ENCODE results near the gene NRCAM.

NRCAM gene

DNA sequence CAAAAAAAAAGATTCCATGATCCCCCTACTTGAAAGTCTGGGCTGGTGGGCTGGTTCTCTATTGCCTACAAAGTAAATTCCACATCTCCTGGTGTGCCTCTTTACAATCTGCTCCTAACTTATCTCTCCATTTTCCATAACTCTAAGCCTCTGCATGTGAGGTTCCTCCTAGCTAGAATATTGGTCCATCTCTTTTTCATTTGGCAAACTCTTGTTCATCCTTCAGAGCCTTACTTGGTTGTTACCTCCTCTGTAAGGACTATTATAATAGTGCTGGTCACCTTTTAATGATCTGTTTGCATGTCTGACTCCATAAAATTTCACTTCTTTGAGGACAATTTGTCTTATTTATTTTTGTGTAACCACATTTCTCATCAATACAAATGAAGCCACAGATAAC is 1.6 kb upstream of the NRCAM start:
- DNase-seq = no peak

DNA sequence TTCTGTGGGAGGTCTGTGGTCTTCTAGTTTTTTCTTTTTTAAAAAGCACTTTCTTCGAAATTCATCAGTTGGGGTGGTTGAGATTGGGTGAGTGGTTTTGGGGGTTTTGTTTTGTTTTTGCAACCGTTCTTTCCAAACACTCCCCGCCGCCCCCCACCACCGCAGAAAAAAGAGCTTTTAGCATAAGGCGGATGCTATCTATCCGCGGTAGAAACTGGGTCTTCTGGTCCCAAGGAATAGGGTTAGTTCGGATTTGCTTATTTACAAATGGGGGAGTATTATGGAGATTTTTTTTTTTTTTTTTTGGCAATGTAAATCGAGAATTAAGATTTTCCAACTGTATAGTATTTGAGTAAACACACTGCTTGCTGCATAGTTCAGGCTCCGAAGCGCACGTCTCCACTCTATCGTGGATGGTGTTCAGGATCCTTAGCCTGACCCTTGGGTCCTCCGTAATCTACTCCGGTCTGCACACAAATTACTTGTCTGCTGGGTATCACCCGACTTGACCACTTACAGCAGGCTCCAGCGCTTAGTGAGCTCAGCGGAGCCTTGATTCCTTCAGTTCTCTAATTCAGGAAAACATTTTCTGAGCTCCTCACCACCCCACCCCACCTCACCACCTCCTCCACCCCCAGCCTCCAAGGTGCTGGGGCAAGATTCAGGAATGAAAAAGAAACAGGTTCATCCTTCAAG is 757 bp upstream of the NRCAM start:
- DNase-seq = no peak

DNA sequence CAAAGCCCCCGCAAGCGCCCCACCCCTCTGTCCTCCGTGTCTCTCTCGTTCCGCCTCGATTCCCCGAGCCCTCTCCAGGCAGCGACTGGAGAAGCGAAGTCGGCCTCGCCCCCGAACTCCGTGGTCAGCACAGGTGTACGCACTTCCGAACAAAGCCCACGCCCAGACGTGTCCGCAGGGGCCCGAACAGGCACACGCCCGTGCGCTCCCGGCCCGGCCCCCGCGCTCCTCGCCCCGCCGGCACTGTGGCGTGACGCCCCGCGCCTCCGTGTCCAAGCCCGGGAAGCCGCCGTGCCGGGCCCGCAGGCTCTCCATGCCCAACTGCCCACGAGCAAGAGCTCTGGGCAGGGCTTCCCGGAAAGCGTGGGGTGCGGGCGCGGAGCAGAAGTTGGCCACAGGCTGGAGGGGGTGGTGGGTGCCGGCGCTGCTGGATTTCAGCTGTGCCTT is 662 bp downstream of the NRCAM start:
- DNase-seq = no peak

DNA sequence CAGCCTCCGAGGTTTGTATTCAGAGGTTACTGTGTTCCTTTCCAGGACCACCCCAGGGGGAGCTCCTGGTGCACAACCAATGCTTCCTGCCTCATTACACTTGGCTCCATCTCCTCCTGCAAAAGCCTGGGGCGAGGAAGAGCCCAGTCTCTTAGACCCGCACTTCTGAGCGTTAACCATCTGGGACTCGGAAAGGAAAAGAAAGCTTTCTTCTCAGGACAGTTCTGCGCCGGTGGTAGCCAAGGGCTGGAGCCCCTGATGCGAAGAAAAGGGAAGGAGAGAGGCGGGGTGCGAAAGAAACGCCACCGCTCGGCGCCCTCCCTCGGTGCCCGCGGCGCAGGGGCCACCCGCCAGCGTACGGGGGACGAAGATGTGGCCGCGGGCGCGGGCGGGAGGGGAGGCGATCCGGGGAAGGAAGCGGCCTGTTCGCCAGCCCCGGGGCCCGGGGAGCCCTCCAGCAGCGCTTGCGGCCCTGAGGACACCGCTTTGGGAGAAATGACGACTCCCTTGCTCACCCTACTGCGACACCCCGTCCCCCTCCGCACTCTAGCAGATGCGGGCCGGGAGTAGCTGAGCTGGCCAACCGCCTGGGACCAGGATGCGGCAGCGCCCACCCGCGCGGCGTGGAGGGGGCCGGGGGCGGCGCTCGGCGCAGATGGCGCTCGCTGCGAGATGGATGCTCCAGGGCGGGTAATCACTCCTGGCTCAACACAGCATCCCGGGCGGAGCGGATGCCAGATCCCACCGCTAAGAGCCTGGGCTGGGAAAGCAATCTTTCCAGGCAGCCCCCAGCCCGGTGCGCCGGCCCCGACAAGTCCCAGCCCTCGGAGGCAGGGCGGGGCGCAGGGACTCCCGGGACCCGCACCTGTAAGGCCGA is 1.3 kb downstream of the NRCAM start:
- DNase-seq = no peak

DNA sequence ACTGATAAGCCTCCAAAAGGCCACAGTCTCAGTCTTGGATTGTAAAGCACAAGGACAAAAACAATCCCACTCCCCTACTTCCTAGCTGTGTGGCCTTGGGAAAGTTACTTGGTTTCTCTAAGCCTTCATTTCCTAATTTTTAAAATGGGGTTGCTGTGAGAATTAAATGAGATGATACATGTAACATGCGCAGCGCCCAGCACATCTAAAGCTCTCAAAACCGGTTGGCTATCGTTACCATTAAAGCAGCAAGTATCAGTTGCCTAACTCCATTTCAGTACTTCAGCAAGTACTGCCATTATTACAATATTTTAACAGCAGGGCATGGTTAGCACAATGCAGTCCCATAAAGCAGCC is 1.9 kb downstream of the NRCAM start:
- no peak for DNase-seq

DNA sequence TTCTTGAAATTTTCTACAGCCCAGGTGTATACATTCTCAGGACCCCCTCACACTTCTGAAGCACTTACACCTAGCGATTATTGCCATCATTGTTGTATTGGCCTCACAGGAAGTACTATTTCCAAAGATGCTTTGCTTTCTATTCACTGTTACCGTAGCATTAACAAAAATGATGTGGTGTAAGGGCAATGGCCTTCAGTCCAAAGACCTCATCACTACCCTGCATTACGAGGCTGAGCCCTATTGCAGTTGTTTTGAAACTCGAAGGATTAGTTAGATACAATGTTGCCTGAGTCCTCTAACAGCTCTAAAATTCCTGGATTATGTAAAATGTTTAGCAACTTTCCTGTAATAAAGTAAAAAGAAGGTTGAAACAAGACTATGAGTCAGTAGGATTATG is 2.9 kb downstream of the NRCAM start:
- DNase-seq = no peak

DNA sequence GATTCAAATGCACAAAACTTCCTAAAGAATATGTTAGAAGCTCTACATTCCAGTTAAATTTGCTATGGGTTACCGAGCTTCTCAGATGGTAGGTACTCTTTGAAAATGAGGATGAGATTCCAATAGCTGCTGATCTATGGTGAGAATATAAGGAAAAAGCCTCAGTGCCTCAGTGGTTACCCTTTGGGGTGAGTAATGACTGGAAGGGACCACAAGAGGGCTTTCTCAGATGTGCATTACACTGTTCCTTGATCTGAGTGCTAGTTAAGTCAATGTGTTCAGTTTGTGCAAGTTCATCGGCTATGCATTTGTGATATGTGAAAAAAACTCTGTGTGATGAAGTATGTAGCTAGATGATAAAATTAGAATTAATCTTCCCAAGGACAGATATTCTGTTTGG is 3.5 kb downstream of the NRCAM start:
- no peak for DNase-seq

DNA sequence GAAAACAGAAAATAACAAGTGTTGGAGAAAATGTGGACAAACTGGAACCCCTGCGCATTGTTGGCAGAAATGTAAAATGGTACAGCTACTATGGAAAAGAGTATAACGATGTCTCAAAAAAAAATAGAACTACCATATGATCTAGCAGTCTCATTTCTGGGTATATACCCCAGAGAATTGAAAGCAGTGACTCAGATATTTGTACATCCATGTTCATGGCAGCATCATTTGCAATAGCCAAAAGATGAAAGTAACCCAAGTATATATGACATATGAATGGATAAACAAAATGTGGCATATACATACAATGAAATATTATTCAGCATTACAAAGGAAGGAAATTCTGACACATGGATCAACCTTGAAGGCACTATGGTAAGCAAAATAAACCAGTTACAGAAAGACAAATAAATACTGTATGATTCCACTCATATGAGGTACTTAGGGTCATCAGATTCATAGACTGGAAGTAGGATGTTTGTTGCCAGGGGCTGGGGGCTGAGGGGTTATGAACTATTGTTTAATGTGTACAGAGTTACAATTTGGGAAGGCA is 4.9 kb downstream of the NRCAM start:
- DNase-seq = no peak

DNA sequence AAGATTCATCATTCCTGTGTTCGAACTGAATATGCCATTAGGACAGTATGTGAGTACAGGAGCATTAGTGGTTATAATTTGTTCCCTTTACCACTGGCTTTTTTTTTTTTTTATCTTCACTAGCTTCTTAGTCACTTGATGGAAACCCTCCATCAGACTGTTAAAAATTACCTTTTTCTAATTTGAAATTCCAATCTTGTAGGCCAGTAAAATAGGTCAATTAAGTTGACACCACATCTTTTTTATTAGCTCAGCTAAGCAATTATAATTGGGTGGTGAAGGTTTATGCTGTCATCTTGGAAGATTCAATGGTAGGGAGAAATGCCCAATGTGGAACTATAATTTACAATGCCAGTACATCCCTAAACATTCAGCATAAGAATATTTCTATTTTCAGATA is 6.1 kb downstream of the NRCAM start:
- no peak for DNase-seq

DNA sequence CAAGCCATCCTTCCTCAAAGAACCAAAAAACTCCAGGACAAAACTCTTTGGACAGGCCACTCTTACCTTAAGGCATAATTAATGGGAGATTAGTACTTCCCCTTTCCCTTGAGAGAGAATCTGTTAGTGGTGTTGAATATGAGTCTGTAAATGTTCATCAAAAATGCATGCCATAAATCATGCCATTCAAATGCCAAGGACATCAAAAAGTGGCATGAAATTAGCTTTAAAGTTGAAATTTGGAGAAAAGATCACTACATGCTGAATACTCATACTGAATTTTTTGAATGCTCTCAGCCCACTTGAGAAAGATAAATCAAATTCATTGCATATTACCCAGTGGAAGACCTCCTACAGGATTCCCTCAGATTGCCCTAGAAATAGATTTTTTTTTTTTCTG is 6.7 kb downstream of the NRCAM start:
- no peak for DNase-seq

DNA sequence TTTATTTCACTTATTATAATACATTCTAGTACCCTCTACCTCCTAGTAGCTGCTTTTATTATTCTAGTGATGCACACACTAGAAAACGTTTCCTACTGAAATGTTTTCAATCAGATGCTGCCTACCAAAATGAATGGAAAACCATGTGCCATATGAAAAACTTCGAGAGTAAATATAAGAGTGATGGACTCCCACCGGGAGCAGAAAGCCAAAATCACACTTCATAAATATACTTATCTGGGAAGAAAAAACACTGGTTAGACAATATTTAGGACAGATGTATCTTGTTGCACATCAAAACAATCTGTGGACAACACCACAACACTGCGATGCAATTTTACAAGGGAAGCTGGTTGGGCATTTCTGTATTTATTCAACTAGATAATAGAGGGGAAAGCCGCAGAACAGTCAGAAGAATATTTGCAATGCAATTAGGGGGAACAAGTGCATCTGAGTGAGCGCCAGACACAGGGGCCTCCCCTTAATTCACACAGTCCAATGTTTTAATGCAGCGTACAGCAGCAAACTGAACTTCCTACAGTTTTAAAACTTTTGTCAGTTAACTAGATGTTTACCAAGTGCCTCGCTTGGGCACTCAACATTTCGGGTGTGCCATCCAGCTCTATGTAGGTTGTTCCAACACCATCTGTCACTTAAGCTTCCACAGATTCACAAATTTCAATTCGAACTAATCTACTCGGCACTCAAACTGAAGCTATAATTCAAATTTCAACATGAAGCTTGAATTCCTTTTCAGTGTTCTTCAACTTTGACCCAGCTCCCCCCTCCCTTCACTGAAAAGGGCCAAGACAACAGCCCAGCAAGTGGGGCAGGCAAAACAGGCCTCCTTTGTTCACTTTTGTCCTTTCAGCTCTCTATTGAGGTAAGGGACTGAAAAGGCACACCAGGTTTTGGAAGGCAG is 7.4 kb downstream of the NRCAM start:
- no peak for DNase-seq

DNA sequence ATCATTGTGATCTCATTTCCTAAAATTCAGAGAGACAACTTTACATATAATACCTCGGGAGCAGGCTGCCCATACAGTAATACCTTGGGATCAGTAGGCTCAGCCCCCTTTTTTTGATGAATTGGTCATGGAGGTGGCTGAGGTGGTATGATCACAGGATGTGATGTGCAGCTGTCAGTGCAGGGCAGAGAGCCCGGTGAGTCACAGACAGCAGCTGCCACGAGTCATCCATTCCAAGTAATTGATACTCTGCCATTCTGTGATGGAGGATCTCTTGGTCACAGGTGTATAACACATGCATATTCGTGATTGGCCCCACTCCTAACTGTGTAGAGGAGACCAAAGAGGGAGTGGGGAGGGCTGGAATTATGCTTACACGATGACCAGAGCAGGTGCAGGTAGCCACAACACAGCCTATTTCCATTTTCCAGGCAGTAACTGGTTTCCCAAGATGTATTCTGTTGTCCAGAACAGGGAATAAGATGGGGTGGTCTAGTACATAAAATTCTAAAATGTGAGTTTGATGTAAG is 14.1 kb downstream of the NRCAM start:
- DNase-seq = no peak

DNA sequence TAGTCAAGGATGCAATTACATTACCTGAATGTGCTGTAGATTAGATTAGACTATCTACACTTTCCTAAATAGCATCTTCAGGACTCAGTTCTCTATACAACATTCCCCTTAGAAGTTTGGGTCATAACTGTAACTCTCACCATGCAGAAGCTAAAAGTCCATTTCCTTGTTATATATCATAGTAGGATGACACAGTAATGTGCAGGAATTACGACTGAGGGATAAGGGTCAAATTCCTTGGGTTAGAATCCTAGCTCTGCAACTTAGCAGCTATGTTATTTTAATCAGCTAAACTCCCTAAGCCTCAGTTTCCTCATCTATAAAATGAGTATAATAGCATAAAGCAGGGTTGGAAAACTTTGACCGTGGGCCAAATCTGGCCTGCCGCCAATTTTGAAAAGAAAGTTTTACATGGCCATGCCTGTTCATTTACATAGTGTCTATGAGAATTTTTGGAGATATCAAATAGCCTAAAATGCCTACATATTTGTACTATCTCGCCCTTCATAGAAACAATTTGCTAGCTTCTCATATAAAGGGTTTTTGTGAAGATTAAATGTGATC is 14.8 kb downstream of the NRCAM start:
- no peak for DNase-seq

DNA sequence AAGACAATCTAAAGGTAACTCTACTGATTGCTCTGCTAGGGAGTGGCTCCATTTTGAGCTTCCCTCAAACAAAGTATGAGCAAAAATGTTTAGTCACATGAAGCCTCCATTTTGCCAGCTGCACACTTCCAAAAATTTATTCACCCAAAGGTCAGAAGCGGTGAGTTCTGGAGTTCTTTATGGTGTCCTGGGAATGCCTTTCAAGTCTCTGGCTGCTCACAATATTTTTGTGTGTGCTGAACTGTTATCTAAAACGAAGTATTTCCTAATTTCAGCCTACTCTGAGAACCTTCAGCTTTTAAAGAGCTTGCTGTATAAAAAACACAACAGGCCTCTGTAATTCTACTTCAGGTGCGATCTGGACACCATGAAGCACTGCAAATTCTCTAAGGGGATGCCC is 15.6 kb downstream of the NRCAM start:
- no peak for DNase-seq

DNA sequence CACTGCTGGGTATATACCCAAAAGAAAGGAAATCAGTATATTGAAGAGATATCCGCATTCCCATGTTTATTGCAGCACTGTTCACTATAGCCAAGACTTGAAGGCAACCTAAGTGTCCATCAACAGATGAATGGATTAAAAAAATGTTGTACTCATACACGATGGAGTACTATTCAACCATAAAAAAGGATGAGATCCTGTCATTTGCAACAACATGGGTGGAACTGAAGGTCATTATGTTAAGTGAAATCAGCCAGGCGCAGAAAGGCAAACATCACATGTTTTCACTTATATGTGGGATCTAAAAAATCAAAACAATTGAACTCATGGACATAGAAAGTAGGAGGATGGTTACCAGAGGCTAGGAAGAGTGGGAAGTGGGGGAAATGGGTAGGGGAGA is 19.3 kb downstream of the NRCAM start:
- DNase-seq = no peak

DNA sequence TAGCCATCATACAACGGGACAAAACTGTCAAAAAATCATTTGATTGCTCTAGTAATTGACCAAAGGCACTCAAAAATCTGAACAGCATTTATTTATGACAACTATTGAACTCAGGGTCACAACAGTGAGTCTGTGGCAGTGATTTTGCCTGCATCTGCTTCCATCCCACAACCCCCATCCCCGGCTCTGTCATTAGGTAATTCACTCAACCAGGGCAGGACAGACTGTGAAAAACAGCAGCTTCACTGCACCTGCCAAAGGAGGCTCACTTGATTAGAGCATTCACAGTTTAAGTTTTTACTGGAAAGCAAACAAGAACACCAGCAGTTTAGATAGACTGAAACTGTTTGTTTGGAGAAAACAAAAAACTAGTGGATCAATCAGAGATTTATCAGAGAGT is 22.2 kb downstream of the NRCAM start:
- no peak for DNase-seq

DNA sequence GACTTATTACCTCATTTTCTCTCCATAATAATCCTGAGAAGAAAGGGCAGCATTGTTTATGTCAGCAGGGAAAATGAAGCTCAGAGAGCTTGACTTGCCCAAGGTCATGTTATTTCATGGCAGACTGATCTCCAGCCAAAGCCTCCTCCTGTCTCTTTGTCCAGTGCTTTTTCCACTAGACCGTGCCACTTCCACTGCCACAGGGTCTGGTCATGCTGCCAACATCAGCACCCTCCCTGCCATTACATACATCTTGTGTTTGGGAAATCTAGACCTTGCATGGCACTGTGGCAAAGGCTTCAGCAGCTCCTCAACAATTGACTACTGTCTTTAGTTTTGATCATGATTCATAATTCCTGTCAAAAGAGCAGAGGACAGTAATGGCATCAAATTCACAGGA is 25.1 kb downstream of the NRCAM start:
- no peak for DNase-seq

DNA sequence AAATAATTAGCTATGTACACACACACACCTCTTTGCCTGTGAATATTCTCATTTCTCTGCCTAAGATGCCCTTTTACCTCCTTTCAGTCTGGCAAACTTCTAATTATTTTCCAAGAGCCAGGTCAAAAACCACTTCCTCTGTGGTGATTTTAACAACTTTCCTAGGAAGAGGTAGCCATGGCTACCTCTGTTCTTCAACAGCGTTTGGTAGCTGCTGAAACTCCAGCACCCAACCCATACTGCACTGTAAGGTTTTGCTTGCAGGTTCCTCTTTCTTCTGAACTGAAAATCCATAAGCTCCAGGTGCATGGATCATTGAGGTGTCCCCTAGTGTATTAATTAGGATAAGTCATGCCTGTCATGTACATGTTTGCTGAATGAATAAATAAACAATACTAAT is 25.6 kb downstream of the NRCAM start:
- DNase-seq = no peak

DNA sequence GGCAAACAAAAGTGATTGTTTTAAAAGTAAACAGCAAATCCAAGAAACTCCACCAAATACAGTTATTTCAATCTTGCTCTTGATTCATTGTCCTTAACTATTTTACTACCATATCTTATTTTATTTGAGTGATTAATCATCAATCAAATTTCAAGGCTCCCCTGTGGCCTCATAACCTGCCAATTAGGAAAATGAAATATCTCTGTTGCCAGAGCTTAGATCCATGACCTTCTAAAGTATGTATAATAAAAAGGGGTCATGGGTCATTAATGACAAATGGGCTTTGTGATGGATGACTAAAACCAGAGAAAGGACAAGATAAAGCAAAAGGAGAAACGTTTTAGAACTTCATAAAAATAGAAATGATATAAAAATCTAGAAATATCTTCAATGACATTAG is 28.5 kb downstream of the NRCAM start:
- no peak for DNase-seq

DNA sequence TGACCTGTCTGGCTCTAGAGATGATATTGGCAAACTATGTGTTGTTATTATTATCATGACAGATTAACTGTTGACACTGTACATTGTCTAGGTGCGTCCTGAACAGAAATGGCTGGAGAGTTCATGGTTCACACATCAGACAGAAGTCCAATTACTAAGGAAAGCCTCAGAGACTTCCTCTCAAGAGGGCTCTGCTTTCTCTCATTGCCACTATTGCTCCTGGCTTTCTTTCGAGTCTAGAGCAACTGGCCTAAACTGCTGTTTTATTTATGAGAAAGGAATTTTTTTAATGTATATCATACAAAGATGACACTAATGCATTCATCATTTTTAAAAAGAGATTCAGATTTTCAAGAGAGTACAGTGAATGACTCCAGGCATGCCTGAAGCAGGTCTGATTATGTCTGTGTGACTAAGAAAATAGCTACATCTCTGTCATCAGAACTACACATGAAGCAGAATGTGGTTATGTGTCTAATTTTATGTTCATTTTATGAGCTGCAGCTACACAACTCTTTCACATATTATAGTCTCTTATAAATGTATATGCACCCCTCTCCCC is 30.4 kb downstream of the NRCAM start:
- no peak for DNase-seq

DNA sequence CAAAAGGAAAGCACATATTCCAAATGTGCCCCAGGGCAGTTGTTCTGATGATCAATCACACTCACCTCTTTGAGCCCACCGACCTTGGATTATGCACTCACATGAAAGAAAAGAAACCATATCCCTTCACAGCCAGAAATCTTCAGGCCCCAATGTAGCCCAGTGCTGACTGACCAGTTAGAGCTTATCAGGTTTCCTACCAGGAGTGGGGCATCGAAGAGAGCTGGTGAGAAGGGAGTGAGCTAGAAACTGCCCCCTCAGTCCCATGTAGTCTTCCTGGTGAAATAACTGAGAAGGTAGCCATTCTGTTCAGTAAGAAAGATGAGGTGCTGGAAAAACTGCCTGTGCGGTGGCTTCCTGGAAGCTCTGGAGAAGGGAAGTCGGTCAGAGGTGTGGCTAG is 32.2 kb downstream of the NRCAM start:
- no peak for DNase-seq
